ENCODE data around the gene CS.

Gene CS

DNA sequence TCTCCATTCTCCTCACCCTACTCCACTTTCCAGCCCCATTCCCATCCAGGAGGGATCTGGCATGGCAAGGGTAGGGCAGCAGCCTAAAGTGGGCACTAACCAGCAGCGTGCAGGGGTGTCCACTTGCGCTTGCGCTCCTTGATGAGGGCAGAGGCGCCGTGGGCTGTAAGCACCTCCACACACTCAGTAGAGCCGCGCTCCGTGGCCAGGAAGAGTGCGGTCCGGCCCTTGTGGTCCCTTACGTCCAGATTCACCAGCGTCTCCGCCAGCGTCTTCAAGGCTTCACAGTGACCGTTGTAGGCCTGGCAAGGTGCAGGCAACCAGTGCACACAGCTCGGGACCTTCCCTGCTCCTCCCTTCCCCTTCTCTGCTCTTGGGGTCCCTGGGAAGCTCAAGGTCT, 52.2 kb downstream of the CS start:
- no peak for DNase-seq (ENCODE audit: low read depth)

DNA sequence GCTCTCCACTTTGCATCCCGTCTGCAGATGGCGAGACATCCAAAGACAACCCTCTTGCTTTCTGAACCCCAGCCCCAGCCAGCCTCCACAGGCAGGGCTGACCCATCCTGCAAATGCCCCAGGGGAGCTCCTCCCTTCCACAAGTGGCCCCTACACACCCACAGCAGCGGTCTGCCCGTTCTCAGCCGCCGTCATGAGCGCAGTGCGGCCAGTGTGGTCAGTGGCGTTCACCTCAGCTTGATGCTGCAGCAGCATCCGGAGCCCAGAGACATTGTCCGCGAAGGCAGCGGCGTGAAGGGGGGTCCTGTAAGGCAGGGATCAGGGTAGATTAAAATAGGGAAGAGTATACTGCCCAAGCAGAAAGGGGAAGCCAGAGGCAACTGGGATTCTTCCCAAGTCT, 55.6 kb downstream of the CS start:
- DNase-seq (ENCODE audit: low read depth): no peak

DNA sequence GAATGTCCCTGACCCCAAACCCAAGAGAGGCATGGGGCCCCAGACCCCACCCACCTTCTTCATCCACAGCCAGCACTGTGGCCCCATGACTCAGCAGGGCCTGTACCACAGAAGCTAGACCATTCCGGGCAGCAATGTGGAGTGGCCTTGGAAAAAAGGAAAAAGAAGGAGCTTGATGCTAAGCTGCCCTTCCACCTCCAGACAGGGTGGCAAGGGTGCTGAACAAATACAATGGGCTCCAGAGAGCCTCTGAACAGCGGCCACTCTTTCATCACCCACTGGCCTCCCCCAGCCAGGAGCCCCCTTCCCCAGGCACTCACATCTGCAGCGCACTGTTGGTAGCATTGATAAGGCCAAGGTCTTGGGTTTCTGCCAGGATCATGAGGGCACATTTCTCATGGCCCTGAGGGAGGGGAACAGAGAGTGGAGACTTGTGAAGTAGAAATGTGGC, 56.4 kb downstream of the CS start:
- DNase-seq (ENCODE audit: low read depth): peak; percentile 34

DNA sequence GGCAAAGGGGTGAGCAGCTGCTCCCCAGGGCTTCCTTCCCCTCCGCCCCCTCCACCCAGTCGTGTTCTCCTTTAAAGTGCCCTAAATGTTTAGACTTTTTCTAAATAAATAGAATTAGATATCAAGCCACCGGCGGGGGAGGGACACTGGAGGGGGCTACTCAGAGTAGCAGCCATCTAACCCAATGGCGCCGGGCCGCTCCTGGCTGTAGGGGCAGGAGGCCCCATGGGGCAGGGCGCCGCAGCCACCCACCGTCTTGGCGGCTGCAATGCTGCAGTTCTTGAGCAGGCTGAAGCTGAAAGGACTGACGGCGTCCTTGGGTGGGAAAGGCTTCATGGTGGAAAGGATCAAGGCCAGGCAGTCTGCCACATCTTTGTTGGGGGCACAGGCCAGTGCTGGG, 57.1 kb downstream of the CS start:
- no peak for DNase-seq (ENCODE audit: low read depth)

DNA sequence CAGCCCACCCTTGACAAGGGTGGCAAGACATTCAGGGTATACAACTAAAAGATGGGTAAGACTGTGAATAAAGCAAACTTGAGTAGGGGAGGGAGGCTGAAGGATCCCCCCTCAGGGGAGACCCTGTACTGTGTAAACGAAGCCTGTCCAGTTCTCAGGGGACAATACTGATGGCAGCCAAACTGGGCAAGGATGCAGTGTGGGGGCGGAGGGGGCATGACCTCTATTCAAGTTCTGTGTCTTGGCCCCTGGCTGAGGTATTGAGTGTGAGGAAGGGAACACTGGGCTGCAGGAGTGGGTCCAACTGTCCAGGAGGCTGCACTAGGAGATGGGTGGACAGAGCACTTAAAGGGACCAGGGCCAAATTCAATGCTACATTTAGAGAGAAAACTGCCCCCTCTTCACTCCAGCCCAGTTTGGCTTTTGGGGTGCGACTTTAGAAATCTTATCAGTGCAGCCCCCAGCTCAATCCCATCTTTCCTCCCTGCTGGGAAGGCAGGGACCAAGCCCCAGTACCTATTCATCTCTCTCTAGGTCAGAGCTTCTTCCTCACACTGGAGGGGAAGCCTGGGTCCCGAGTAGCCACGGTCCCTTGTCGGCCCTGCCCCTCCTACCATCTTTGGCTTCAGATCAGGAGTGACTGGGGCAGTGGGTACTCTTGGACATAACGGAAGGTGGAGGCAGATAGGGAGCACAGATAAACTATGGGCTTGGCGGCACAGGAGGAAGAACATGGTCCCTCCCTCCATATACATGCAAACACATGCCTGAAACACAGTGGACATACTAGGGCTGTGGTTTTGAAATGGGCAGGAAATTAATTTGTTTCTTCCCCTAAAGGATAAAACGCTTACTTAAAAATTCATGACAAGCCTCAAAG, 58.5 kb downstream of the CS start:
- no peak for DNase-seq (ENCODE audit: low read depth)

DNA sequence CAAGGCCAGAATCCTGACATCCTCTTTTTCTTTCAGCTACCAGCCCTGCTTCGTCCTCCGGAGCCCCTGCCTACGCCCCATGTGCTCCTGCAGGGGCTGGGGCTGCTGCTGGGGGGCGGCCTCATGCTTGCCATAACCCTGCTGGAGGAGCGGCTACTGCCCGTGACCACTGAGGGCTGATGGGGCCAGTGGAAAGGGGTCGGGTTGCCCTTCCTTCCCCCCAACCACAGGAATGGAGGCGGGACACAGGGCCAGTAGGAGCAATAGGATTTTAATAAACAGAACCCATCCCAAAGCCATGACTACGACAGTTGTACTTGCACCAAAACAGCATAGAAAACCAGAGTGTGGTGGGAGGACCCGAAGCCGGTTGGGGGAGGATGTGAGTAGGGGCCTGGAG, 62.6 kb downstream of the CS start:
- DNase-seq (ENCODE audit: low read depth): no peak

DNA sequence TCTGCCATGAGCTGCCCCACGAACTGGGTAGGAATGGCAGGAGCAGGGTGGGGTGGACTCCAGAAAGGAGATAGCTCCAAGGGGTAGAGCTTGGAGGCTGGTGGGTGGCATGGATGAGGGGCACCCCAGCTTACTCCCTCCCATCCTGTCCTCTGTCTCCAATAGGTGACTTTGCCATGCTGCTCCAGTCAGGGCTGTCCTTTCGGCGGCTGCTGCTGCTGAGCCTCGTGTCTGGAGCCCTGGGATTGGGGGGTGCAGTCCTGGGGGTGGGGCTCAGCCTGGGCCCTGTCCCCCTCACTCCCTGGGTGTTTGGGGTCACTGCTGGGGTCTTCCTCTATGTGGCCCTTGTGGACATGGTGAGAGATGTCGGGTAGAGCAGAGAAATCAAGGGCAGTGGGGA, 63.1 kb downstream of the CS start:
- no peak for DNase-seq (ENCODE audit: low read depth)

DNA sequence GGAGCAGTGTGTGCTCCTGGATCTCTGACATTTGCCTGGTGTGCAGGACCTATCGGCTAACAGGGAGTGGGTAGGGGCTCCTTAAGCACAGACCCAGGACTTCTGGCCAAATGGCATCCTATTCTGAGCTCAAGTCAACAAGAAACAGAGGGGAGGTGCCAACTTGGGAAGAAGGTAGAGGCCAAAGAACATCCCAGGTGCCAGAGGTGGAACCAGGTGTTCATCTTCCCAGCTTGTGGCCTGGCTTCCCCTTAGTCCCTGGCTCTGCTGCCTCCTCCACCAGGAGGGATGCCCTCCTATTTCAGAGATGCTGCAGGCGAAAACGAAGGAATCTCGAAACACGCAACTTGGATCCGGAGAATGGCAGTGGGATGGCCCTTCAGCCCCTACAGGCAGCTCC, 64.0 kb downstream of the CS start:
- no peak for DNase-seq (ENCODE audit: low read depth)

DNA sequence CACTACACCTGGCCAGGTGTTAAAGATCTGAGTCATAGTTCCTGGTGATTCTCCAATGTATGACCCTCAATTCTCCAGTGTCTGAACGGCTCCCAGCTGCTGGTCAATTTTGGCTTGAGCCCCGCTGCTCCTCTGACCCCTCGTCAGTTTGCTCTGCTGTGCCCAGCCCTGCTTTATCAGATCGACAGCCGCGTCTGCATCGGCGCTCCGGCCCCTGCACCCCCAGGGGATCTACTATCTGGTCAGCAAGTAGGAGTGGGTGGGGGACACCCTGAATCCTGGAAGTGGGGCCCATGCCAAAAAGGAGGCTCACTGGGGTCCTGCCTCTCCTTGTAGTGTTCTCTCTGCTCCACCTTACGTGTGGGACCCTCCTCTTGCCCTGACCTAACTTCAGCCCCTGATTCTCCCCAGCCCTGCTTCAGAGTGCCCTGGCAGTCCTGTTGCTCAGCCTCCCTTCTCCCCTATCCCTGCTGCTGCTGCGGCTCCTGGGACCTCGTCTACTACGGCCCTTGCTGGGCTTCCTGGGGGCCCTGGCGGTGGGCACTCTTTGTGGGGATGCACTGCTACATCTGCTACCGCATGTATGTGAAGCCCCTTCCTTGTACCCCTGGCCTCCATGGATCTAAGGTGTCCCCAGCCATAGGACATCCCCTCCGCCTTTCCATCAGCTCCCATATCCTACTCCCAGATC, 65.2 kb downstream of the CS start:
- no peak for DNase-seq (ENCODE audit: low read depth)

DNA sequence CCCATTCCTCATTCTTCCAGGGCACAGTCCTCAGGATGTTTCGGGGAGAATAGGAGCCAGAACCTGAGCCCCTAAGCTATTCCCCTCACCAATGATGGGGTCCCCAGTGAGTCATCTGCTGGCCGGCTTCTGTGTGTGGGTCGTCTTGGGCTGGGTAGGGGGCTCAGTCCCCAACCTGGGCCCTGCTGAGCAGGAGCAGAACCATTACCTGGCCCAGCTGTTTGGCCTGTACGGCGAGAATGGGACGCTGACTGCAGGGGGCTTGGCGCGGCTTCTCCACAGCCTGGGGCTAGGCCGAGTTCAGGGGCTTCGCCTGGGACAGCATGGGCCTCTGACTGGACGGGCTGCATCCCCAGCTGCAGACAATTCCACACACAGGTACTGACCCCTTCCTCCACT, 68.9 kb downstream of the CS start:
- DNase-seq (ENCODE audit: low read depth): no peak

DNA sequence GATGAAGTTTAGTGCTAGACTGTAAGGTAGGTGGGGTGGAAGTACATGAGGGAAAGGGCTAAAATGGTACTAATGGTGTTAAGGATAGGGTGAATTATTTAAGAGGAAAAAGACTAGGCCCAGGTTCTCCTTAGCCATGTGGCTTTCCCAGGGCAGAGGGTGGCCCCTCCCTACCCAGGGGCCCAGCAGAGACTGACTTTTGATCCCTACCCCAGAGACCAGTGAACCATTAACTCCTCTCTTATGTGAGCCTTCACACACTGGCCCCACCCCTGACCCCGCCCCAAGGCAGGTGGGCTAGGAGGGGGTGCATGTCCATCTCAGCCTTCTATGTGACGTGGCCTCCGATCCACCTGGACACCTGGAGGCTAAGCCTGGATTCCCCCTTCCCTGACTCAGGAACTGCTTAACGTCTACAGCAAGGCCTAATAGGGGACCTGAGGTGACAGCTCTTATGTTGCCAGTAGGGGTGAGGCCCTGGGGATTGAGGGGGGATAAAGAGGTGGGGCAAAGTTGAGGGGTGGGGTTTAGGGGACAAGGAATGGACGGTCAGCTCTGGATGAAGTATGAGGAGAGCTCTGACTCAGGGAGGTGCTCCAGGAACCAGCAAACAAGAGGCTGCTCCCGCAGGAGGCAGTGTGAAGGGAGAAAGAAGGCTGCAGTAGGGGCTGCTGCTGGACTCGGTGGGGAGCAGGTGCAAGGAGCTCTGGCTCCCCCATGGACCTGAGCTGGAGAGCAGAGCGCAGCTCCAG, 69.5 kb downstream of the CS start:
- DNase-seq (ENCODE audit: low read depth): no peak

DNA sequence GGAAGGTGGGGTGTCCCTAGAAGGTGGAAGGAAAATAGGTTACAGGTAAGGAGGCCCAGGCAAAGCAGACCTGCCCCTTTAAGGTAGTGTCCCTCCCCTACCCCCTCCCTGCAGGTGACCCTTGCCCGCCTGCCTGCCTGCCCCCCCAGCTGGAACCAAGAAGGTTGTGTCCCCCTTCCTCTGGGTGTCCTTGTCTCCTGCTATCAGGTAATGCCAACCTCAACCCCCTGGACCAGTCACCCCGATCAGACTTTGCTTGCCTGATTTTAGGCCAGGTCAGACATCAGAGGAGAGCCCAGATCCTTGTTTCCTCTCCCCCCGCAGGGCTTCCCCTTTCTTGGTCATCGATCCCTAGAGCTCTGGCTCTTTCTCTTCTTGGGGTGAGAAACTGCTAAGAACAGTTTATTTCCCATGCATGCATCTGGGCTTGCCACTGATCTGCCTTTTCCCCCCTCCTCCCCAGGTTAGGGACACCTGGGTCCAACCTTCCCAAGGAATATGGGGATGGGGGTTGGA, 70.2 kb downstream of the CS start, which contains the start of gene SLC39A5:
Gene SLC39A5 (plus strand): TSS at position 136 of the 516 bp plus-strand sequence. CDS start 1,224 bp downstream, outside the sequence.
- no peak for DNase-seq (ENCODE audit: low read depth)

DNA sequence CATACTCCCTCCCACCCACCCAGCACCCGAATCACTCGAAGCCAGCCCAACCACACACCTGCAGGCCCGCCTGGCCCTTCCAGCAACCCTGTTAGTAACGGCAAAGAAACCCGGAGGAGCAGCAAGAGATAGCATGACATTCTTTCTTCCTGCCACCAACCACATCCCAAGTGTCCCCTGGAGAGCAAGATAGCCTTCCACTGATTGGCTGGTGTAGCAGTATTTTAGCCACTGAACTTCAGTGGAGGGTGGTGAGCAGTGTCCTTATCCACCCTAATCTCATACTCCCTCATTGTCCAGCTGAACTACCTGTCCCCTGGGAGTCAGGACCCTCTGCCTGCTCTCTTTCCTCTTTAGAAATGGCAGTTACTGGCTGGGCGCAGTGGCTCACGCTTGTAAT, 71.0 kb downstream of the CS start:
- DNase-seq (ENCODE audit: low read depth): no peak

DNA sequence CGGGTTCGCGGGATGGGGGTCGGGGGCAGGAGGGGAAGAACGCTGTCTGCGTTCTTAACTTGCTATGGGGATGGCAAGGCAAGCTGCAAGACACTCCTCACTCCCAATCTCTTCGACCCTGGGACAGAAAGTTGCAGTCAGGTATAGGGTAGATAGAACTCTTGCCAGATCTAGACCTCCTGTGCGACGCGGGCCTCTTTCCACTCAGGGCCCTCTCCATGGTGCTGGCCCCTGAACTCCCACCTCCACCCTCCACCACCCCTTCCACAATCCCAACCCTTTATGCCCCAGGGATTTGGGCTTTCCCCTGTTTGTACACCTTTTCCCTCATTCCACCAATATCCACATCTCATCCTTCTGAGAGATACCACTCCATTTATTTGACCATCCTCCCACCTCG, 75.2 kb downstream of the CS start:
- no peak for DNase-seq (ENCODE audit: low read depth)

DNA sequence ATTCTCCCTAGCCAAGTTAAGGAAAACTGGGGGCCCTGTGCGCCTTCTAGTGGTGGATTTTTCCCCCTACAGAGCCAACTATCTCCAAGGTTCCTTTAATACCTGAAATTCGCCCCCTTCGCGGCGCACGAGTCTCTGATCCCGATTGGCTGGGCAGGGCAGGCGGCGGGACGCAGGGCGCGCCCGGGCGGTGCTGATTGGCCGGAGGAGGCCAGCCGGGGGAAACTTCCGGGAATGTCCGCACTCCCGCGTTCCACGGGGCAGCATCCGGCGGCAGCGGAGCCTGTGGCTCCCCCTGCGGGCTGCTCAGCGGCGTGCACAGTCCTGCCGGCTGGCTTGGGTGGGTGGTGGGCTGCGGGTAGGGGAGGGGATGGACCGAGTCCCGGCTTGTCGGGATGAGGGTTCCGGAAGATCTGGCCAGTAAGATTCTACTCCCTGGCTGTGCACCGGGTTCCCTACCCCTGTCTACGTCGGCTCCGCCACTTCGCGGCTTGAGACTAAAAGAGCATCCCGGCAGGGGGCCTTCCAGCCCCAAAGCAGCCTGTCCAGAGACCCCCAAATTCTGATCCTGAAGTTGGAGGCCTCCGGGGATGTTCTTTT, 75.9 kb downstream of the CS start, which contains the start of gene NABP2:
Gene NABP2 (plus strand): TSS at position 241 of the 600 bp plus-strand sequence. CDS start 515 bp downstream, outside the sequence.
- peak; percentile 98 for DNase-seq (ENCODE audit: low read depth)

DNA sequence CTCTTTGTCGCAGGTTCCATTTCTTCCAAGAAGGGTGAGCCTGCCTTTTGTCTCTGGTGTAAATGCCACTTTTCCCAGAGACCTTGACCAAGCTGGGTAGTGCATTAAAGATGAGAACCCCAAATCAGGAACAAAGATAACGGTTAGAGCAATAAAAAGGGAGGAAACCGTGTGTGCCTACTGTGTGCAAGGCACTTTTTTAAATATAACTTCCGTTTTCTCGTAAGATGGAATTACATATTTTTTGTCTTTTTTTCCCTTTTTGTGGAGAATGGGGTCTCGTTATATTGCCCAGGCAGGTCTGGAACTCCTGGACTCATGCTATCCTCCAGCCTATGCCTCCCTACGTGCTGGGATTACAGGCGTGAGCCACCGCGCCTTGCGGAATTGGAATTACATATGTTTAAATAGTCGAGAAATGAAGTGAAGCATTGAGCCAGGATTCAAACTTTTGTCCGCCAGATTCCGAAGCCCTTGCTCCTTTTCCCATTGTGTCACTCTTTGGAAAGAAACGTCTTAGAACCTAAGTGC, 76.5 kb downstream of the CS start:
- no peak for DNase-seq (ENCODE audit: low read depth)

DNA sequence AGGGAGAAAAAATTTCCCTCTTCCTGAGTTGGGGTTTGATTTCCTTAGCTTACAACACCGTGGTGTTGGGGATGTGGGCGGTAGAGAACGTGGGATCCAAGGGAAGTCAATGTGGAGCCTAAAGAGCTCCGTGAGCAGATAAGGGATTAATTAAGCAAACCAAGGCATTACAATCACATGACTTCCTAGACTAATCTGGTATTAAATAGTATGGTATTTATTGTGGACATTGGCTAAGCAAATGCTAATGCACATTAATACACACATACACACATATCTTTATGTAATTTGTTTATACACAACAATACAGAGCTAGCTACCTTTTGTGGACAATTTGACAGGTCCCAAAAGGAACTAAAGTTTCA, 77.6 kb downstream of the CS start:
- no peak for DNase-seq (ENCODE audit: low read depth)

DNA sequence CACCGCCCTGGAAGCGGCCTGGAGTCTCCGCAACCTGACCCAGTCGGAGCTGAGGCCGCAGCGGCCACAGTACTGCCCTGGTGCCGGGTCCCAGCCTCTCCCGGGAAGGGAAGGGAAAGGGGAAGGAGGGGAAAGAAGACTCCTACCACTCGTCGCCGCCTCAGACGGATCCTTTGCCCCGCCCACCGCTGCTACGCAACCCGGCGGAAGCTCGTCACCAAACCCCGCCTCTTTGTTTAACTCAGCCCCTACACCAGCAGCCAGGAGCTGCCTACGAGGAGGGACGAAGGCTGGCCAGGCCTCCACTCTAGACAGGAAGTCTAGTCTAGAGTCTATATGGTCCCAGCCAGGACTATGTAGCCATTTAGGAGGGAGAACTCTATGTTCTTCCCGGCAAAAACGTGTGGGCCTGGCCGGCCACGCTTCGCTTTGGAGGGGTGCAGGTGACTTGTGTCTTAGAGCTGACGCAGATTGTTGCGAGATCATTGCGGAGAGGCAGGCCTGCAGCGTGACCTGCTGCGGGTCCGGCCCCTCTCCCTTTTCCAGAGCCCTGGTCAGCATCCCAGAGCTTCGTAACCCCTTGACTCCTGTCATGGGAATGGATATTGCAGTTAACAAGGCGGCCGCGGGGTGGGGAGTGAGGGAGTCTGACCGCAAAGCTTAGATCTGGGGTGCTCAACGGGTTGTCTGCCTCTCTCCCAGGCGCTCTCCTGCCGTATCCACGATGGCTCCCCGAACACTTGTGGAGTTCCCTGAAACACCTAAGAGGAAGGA, 78.2 kb downstream of the CS start, which contains the start of gene RNF41:
Gene RNF41 (minus strand): TSS at position 166 of the 774 bp plus-strand sequence. CDS start 7,875 bp downstream, outside the sequence.
- DNase-seq (ENCODE audit: low read depth): peak; percentile 97
